Fibroblast of upper back skin (primary cell): Measurements from ENCODE around the gene SLIT3.

Experiments used
- DNase-seq: peaks from one replicate; pipeline ENCODE4 v3.0.0-alpha.2; 2013

Gene SLIT3

DNA sequence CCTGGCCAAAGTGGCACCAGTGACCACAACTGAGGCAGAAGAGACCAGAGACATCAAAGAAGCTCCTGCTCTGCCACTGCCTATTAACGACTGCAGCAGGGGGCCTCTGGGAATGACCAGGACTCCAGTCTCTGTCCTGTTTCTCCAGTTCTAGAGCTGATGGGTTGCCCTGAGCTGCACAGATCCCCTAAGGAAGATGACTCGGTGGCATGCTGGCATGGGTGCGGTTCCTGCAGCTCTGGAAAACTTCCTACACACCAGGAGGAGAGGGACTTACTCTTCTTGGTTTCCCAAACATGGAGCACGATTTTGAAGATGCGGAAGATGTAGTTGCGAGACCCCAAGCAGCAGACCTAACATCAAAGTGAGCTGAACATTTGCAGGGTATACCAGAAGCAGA lies 2.7 kb downstream of the SLIT3 start:
- no peak for DNase-seq

DNA sequence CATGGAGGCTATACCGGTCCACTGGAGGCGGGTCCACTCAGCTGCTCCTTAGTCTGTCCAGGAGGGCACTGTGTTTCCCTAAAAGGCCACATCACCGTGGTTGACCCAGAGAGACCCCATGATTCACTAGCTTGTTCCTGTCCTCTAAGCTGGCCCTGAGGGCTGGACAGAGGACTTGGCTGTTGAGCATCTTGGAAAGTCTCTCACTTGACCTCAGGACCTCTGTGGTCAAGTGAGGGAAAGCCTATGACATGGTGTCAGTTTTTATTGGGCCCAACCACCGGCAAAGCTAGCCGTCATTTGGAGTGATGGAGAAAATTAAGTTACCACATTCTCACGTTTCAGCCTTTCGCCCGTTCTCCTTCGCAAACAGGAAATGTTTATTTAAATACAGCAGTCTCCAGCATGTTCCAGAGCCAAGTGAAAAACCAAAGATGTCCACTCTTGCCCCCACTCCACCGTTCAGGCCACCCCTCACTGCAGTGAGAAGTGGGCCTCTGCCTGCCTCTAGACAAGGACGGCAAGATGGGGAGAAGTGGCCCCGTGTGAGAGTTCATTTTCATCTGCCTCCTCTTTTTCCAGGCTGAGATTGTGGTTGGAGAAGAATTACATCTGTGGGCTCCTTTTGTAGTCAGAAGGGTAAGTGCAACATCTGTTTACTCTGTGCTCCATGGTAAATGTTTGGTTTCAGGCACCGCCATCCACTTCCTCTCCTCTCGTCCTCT lies 4.4 kb downstream of the SLIT3 start:
- no peak for DNase-seq

DNA sequence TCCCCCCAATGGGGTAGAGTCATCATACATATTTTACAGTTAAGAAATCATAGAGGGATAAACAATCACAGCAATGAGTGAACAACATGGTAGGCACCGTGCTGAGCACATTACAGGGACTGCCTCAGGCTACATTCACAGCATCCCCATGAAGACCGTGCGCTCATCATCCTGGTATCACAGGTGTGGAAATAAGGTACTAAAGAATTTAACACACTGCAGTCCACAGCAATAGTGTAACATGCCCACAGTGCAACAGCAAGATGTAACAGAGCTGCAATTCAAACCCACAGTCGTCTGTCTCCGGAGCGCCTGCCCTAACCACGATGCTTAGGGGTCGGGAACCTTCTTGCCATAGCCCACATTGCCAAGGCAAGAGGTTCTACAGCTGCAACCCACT lies 5.6 kb downstream of the SLIT3 start:
- no peak for DNase-seq

DNA sequence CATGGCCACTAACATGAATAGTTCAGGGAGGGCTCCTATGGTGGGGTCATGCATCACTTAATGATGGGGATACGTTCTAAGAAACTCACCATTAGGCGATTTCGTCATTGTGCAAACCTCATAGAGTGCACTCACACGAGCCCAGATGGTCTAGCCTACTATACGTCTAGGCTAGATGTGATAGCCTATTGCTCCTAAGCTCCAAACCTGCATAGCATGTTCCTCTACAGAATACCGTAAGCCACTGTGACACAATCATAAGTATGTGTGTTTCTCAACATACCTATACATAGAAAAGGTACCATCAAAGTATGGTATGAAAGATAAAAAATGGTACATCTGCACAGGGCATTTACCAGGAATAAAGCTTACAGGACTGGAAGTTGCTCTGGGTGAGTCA lies 6.3 kb downstream of the SLIT3 start:
- DNase-seq: no peak

DNA sequence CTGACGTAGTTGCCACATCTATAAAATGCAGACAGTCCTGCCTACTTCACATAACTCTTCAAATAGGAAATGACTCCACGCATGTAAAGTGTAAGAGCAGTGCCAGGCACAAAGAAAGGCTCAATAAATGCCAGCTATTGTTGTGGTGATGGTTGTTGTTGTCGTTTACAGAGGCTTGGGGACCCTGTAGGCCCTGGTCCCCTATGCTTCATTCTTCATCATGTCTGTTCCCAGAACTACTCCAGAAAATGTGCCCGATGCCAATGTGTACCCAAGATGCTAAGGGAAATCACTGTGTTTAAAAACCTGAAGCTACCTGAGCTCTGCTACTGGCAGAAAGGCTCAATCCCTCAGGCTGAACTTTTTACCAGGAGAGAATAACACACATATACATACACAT lies 9.1 kb downstream of the SLIT3 start:
- no peak for DNase-seq

DNA sequence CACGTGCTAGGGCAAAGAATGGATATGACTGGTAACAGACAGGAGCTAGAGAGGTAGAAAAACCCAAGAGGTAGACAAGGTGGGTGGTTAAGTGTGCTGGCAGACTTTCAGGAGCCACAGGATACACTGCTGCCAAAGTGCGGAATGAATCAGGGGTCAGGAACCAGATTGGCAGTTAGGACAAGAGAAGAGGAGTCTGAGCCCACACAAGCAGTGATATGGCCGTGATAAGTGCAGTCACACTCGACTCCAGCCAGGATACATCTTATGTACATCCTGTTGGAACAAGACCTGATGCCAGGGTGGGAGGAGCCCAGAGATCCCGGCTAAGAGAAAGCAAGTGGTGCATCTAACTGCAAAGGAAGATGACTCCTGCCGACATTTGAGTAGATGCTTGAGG lies 10.0 kb downstream of the SLIT3 start:
- DNase-seq: no peak

DNA sequence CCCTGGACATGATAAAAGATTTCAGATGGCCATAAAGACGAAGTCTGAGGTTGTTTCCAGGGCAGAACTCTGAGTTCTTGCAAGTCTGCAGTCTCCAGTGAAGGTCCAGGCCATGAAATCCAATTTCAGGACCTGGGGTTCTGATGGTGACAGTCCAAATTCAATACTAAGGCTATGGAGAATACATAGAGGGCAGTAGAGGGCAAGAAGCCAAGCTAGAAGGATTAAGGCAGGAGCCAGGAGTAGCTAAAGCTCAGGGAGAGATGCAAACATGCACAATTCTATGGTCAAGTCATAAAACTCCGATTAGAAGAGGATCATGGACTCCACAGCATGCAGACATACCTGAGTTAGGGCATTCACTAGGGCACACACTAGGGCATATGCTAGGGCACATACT lies 11.4 kb downstream of the SLIT3 start:
- no peak for DNase-seq

DNA sequence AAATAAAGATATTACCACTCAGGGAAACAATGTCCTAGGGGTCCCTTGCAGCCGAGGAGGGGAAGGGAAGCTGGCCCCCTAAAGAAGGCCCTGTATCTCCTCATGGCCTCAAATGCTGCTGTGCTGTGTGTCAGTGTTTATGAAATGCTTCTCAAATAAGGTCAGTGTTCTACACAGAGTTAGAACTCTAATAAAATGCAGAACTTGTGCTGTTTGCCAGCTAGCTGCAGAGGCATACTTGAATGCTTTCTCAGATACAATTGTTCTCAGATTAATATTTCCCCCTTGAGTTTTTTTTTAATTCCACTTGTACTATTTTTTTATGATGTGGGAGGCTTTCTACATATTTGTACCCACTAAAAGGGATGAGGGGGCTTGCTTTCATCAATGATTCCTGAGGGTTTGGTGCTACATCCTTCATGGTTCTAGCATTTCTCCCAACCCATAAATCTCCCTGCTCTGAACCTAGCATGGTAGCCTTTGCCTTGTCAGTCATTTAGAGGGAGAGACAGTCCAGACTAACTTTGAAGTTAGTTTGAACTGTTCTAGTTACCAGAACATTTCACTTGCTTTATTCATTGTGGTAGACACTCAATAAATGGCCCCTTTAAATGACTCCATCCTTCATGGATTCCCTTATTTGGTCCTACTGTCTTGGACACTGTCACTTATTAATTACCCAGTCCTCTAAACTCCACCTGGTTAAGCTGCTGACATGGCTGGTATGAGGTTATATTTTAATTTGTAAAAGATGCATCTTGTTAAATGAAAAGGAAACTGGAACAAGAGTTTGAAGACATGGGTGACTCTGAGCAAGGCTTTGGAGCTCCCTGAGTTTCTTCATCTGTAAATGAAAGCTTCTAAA lies 12.6 kb downstream of the SLIT3 start:
- no peak for DNase-seq

DNA sequence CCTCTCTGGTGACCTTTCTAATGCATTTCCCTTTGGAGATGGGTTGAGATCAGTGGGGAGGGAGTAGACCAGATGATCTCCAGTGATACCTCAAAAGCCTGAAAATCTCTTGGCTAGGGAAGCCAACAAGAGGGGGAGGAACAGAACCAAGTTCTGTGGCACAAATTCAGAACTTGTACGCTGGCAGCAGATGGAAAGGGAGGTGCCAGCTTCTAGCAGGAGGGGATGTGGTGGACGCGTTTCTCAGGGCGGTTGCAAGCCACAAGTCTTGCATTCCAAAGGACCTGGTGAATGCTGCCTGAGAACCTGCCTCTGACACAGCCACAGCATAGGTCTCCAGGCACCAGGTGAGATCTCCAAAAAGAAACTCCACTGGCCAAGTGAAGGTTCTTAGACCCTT lies 13.4 kb downstream of the SLIT3 start:
- no peak for DNase-seq

DNA sequence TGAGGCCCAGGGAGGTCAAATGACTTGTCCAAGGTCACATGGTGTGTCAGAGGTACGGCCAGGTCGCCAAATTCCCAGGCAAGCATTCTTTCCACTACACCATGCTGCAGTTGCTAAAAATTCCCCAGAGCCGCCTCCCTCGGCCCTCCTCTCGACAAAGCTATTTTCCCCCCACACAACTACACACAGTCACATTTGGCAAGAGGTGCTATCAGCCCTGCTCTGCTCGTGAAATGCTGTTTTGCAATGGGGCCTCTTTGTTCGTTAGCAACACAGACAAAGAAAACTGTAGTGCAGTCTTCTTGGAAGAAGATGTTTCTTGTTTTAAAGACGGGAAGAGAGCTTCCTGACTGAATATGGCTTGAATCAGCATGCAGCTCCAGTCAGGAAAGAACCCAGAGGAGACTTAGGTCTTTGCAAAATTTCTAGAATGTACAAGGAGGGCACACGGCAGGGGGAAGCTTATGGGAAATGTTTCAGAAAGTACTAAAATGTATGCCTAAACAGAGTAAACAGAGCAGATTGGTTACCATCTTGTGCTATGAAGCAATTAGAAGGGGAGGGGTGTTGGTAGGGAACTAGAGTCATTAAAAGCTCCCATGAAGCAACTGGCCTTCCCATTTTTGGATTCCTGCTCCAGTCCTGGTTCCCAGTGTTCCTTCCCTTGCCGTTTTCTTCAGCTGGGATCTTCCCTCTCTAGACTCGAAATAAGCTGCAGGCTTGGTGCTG lies 14.2 kb downstream of the SLIT3 start:
- no peak for DNase-seq

DNA sequence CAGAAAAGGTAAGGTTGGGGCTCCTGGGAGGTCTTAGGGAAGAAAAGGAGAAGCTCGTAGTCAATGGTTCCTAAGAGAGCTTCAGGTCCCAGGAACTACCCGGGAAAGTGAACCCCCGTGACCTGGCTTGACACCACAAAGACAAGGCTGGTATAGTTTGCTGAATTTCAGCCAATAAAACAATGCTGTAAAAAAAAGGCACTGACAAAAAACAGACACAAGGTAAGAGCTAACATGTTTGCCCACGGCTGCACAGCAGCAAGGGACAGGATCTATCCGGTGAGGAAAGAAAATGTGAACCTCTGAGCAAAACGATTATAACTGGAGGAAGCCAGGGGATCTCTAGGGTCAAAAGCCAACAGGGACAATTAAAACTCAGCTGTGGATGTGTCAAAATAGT lies 17.1 kb downstream of the SLIT3 start:
- DNase-seq: no peak

DNA sequence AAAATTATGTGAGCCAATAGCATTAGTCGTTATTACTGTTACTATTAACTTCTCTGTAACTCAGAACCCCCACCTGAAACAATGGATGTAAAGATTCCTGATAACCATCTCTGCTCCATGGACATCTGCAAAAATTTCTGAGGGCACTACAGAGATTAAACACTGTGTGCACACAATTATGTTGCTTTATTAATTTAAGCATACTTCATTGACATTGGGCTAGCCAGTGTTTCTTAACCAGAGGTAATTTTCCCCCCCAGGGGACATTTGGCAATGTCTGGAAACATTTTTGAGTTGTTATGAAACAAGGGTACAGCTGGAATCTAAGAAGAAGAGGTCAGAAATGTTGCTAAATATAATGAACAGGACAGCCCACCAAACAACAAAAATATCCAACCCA lies 19.3 kb downstream of the SLIT3 start:
- DNase-seq: no peak

DNA sequence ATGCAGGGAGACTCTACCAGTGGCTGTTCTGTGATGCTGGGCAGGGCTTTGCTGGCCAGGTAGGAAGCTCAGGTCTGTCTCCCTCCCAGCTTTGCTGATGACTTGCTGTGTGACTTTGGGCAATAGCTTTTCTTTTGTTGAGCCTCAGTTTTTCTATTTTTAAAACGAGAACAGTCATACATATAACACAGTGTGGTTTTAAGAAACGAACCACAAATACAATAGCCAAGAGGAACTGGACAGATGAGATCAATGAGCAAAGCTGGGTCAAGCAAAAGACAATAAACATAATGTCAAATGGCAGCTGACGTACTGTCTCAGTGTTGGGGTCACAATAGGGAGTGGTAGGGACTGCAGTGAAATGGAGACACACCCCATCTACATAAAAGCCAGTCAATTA lies 20.2 kb downstream of the SLIT3 start:
- no peak for DNase-seq

DNA sequence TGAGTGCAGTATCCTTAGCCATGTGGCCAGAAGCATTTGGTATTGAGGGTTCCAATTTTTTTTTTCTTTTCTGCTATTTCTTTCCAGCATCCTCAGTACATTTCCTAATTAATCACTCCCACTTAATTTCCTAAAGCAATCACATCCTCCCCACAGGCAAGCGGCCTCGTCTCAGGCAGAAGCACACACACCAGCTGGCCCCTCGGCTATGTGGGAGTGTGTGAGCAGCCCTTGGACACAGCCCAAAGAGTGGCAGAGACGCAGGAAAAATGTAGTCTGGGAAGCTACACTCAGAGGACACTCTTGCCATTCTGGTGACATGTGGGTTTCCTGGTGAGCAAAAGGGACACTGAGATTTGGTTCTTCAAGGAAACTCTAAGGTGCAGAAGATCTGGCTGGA lies 20.7 kb downstream of the SLIT3 start:
- no peak for DNase-seq

DNA sequence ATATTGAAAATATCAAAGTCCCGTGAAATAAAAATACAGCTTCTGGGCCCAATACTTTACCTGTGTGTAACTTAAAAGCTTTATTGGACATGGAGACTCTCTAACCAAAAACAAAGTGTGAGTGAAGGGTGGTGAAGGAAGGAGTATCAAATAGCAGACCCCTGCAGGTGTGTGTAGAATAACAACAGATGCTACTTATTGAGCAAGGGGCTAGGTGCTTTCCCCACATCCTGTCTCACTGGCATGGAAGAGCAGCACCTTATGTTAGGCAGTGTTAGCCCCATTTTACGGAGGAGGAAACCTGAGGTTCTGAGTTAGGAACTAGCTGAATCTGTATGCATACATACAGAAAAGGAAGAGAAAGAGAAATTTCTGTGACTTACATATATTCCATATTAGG lies 21.8 kb downstream of the SLIT3 start:
- no peak for DNase-seq

DNA sequence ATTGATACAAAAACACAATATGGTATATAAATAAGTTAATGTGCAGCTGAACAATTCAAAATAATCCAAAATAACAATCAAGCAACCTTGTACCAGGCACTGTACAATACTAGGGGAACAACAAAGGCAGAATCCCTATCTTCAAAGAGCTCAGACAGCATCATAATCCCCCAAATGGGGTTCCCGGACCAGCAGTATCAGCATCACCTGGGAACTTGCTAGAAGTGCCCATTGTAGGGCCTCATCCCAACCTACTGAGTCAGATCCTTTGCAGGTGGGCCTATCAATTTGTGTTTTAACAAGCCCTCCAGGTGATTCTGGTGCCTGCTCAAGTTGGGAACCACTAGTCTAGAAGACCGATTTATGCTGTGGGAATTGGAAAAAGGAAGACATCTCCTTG lies 27.1 kb downstream of the SLIT3 start:
- DNase-seq: no peak

DNA sequence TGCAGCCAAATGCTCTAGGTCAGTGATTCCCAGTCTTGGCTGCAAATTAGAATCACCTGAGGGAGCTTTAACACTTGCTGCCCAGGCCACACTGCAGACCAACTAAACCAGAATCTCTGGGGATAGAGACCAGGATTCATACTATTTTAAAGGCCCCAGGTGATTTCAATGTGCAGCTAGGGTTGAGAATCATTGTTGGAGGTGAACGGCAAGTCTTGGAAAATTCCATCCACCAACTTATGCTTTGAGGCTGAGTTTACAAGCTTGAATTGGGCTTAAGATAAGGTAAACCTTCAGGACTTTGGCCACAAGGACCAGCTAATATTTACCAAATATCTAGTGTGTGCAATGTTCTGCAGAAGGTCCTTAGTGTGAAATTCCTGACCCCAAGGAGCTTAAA lies 27.5 kb downstream of the SLIT3 start:
- DNase-seq: no peak

DNA sequence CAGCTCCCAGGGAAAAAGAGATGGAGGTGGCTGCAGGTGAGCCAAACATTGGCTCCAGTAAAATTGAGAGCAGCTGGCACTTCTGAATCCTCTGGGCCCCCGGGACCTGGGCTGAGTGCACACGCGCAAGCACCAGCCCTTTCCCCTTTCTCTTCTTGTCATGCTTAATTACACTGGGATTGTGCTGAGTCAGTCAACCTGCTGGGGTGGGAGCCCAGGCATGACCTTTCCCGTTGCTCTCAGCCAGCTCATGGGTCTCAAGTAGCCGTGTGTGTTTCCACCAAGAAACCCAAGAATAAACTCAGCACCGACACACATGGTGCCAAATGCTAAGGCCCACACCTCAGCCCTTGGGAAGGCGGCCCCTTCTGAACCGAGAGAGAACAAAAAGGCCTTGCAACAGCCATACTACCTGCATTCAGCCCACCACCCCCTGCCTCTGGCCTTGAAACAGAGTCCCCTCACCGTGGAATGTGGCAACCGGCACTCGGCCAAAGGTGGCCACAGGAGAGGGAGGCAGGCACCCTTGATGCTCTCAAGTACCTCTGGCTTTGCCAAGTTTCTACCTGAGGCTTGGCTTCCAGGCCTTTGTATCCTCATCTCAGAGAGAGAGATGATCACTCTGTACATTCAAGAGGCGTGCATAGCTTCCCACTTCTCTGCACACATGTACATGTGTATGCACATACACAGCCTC lies 28.1 kb downstream of the SLIT3 start:
- no peak for DNase-seq

DNA sequence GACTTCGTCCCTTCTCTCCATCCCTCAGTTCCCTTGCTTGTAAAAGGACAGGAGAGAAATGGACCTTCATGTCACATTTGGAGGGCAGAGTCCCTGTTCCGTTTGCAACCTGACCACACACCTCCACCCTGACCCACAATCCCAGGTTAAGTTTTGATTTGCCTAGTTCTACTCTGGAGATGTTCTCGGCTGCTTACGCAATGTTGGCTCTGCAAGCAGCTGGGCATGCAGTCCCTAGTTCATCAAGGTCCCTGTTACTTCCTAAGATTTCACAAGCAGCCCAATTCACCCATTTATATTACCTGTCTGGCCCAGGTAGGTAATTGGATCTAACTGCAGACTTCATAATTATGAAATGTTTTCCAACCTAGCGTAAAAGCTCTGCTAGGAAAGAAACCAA lies 28.8 kb downstream of the SLIT3 start:
- no peak for DNase-seq

DNA sequence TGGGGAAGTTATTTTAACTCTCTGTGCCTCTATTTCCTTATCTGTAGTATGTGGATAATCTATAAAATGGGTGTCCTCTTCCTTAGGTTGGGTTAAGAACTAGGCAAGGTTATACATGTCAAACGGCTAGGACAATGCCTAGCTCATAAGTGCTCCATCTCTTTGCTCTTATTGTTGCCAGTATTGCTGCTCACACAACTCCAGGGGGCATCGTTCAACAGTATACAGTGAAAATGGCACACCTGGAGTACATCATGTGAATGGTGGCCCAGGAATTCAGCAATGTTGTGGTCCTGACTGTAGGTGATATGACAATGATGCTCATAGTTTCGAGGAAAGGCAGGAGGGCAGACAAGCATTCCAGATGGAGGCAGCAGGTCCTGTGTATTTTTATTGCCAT lies 30.1 kb downstream of the SLIT3 start:
- no peak for DNase-seq

DNA sequence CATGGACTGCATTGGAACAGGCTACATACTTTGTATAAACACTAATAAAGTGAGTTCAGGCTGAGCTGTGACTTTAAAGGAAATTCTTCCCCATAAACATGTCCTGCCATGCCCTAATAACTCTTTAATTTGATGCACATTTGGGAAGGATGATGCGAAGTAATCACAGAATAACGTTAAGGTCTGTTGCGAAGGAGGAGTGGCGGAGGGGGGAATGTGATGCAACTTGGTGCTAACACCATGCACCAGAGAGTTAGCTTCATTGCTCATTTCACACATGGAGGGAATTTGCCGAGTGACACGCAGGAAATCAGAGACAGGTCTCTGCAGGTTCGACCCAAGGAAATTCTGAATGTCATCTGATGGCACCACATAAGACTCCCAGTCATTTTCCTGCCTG lies 32.9 kb downstream of the SLIT3 start:
- peak; percentile 90 for DNase-seq

DNA sequence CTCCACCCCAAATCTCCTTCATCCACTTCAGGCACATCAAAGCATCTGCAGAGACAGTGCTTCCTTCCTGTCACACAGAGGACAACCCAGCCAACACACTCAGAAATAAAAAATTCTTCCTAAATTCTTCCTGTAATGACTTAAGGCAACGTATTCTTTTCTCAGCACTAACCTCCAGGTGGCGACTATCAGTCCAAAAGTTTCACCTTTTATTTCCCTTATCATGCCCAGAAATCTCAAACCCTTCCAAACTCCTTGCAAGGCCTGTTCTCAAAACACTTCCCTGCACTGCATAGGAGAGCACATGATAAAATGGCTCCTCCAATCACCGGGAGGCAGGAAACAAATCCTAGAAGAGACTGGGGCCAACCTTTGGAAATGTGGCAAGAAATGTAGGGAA lies 35.1 kb downstream of the SLIT3 start:
- no peak for DNase-seq

DNA sequence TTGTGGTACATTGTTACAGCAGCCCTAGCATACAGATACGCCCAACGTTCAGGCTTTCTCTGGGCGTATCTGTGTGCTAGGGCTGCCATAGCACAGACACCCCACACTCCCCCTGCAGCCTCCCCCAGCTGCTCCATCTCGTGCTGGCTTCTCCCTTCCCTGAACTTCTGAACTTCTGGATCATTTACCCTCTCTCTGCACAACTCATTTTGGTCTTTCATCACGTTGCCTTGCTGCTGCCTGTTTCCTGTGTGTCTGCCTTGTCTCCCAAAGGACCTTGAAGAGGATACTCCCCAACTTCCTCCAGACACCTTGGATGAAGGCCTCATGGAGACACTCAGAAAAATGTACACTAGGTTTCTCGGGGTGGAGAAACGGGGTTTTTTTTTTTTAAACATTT lies 37.3 kb downstream of the SLIT3 start:
- peak; percentile 28 for DNase-seq
